ENCODE data around the gene SRGAP1. TPM values are rescaled to one million over a fixed set of nuclear protein-coding genes. Genes with fewer than 3 reads are reported as not detected.

Gene SRGAP1
- total and polyA plus RNA-seq, 8 donors = 2.5 to 13.3 (median 7.5) TPM

GRCh38 chr12:64088431-64089349 is 244.2 kb downstream of the SRGAP1 start:
- WGBS, 2 donors = 8 to 9% methylated on average over 12 of the region's 12 CpGs
- DNase-seq (peak in 4 of 6 donors; percentile 30 to 78 (median 70)), ATAC-seq (peak; percentile 91 to 95 (median 94)), FAIRE-seq (peak; percentile 84)
- Histone ChIP-seq H3K4me3 (peak overlapping the region in 2 of 4 donors; percentile 3 to 11), H3K9me3 (no peaks in the 10 kb centered on the region), H3K36me3 (no peaks in the 10 kb centered on the region), H3K27ac (peak overlapping the region; percentile 37 to 82 (median 62)), H3K27me3 (no peaks in the 10 kb centered on the region), H3K4me1 (peaks cover 6 to 40% (median 20%) of the 10 kb centered on the region in 3 donors)
- TF ChIP-seq, protein P1, sequence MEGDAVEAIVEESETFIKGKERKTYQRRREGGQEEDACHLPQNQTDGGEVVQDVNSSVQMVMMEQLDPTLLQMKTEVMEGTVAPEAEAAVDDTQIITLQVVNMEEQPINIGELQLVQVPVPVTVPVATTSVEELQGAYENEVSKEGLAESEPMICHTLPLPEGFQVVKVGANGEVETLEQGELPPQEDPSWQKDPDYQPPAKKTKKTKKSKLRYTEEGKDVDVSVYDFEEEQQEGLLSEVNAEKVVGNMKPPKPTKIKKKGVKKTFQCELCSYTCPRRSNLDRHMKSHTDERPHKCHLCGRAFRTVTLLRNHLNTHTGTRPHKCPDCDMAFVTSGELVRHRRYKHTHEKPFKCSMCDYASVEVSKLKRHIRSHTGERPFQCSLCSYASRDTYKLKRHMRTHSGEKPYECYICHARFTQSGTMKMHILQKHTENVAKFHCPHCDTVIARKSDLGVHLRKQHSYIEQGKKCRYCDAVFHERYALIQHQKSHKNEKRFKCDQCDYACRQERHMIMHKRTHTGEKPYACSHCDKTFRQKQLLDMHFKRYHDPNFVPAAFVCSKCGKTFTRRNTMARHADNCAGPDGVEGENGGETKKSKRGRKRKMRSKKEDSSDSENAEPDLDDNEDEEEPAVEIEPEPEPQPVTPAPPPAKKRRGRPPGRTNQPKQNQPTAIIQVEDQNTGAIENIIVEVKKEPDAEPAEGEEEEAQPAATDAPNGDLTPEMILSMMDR (IDR thresholded peaks at IDR 0.05) = no peak
- intact Hi-C loops (cut with DNase I) = no loop called here

DNA sequence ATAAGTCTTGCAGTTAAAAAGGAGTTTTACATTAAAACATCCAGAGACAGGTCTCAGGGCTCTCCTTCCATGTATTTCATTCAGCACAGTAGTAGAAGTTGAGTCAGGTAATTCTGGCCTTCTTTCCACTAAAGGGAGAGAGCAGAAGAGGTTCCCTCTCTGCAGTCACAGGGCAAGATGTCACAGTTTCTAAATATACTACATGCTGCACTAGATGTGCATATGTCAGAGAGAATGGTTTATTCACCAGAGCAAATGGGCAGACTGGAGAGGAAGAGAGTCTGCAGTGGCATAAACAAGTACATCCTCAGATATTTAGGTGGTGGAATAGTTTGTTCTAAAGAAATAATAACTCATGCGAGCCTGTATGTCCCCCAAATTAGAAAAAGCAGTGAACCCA is 245.5 kb downstream of the SRGAP1 start:
- Histone ChIP-seq H3K4me3 (no peak overlapping the region), H3K27me3 (no peaks in the 10 kb centered on the region), H3K36me3 (no peaks in the 10 kb centered on the region), H3K9me3 (no peaks in the 10 kb centered on the region), H3K27ac (peak overlapping the region in 1 of 4 donors; percentile 82), H3K4me1 (peaks cover 6 to 36% (median 16%) of the 10 kb centered on the region in 3 donors)
- ATAC-seq (peak in 1 of 4 donors; percentile 4), DNase-seq (no peak), FAIRE-seq (no peak)
- TF ChIP-seq, protein P1 (IDR thresholded peaks at IDR 0.05) = no peak
- WGBS, 2 donors = 98 to 100% methylated on average over 1 of the region's 1 CpG
- intact Hi-C loops (cut with DNase I) = no loop called here

- WGBS, 2 donors = 56 to 71% methylated on average over 4 of the region's 4 CpGs
- intact Hi-C loops (cut with DNase I) = no loop called here
- FAIRE-seq = no peak
- H3K4me1 ChIP-seq = peaks cover 6 to 36% (median 16%) of the 10 kb centered on the region in 3 donors
- no peak for ATAC-seq
- H3K9me3 ChIP-seq = no peaks in the 10 kb centered on the region
- H3K36me3 ChIP-seq = no peaks in the 10 kb centered on the region
- no peak overlapping the region for H3K4me3 ChIP-seq
- DNase-seq = no peak
- H3K27me3 ChIP-seq = no peaks in the 10 kb centered on the region
- peak overlapping the region in 1 of 4 donors; percentile 2 for H3K27ac ChIP-seq
- TF ChIP-seq, protein P1 (IDR thresholded peaks at IDR 0.05) = no peak
These were observed 246.7 kb downstream of the SRGAP1 start for GRCh38 chr12:64091186-64091585.

GRCh38 chr12:64092507-64093196 is 248.2 kb downstream of the SRGAP1 start:
- H3K9me3 ChIP-seq = no peaks in the 10 kb centered on the region
- H3K4me3 ChIP-seq = no peak overlapping the region
- no peak overlapping the region for H3K27ac ChIP-seq
- H3K4me1 ChIP-seq = peaks cover 6 to 31% (median 18%) of the 10 kb centered on the region in 3 donors
- no peaks in the 10 kb centered on the region for H3K27me3 ChIP-seq
- H3K36me3 ChIP-seq = no peaks in the 10 kb centered on the region
- TF ChIP-seq, protein P1 (IDR thresholded peaks at IDR 0.05) = no peak
- FAIRE-seq = no peak
- no peak for DNase-seq
- 91 to 95% methylated on average over 4 of the region's 4 CpGs for WGBS, 2 donors
- no peak for ATAC-seq
- intact Hi-C loops (cut with DNase I) = no loop called here
